GM13976 (cell line): ENCODE measurements around the gene MAD1L1.

Source experiments
- DNase-seq: peaks from one replicate; pipeline ENCODE4 v3.0.0; 2012; ENCODE audit warnings: low spot score
- in situ Hi-C: fragments of 300-500 bp; cut with MboI; formaldehyde crosslinking; loops from one replicate; pipeline ENCODE4 v1.12.0; 2022; ENCODE audit warnings: low sequenced_read_pairs, mixed read lengths, inconsistent platforms; ENCODE audit not compliant: unreplicated experiment
- TF ChIP-seq, protein P1 (sequence below): IDR thresholded peaks from 2 replicates; pipeline ENCODE4 v1.5.1; 2012; ENCODE audit warnings: borderline replicate concordance, mild to moderate bottlenecking; ENCODE audit not compliant: insufficient read depth; ENCODE audit errors: extremely low read depth, missing control alignments, control extremely low read depth

MAD1L1 gene

DNA sequence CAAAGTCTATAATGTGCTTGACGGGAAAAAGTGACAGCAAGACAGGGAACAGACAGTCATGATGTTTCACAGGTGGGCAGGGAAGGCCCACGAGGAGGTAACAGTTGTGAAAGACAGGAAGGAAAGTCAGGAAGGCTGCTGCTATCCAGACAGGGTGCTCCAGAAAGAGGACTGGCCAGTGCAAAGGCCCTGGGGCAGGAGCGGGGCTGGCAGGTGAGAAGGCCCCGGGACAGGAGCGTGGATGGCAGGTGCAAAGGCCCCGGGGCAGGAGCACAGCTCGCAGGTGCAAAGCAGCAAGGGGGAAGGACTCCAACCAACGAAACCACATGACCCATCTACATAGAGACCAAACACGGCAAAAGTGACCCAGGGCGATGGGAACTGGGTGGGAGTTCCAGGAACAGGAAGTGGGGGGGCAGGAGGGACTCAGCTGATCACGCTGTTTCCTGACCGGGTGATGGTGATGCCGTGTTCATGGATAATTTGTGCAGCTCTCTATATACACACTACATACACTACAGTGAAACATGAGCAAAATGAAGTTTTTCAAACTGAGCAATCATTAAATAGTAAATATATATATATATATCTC lies 138.2 kb downstream of the MAD1L1 start:
- TF ChIP-seq, protein P1, sequence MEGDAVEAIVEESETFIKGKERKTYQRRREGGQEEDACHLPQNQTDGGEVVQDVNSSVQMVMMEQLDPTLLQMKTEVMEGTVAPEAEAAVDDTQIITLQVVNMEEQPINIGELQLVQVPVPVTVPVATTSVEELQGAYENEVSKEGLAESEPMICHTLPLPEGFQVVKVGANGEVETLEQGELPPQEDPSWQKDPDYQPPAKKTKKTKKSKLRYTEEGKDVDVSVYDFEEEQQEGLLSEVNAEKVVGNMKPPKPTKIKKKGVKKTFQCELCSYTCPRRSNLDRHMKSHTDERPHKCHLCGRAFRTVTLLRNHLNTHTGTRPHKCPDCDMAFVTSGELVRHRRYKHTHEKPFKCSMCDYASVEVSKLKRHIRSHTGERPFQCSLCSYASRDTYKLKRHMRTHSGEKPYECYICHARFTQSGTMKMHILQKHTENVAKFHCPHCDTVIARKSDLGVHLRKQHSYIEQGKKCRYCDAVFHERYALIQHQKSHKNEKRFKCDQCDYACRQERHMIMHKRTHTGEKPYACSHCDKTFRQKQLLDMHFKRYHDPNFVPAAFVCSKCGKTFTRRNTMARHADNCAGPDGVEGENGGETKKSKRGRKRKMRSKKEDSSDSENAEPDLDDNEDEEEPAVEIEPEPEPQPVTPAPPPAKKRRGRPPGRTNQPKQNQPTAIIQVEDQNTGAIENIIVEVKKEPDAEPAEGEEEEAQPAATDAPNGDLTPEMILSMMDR = no peak
- in situ Hi-C loops = no loop called here
- no peak for DNase-seq

DNA sequence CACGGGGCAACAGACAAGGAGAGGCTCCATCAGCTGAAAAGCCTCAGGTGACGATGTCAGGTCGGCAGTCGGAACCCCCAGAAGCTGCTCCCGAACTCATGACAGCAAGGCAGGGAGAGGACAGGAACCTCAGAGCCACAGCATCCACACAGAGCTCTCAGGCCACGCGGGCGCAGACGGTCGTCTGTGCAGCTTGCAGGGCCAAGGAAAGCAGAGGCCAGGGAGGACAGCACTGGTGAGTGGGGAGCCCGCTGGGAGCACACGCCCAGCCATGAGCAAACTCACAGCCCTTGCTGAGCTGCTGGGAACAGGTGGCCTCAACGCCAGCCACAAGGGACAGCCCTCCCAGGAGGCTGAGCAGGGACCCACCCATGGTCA lies 138.9 kb downstream of the MAD1L1 start:
- TF ChIP-seq, protein P1 = no peak
- no peak for DNase-seq
- in situ Hi-C loops = no loop called here

DNA sequence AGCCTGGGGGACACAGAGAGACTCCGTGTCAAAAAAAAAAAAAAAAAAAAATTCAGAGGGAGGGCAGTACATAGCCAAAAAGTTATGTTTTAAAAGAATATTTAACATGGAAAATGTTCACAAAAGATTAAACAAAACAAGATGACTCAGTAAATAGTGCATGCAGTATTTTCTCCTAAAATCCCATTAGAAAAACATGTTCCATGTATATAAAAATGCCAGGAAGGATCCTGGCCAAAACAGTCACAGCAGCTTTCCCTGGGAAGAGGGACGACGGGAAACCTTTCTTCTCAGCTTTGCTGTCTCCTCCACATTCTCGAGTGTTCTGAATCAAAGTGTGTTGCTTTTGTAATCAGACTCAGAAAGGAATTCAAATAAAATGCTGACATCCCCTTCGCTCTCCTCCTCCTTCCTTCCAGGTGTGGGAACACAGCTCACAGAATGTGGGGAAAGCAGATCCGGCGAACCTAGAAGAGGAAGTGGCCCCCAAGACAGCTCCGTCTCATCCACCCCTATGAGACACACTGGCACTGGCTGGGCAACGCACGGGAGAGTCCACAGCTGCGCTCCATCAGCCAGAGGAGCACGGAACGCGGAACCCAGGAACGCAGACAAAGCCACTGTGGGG lies 139.4 kb downstream of the MAD1L1 start:
- TF ChIP-seq, protein P1 = no peak
- in situ Hi-C loops = no loop called here
- DNase-seq = no peak

DNA sequence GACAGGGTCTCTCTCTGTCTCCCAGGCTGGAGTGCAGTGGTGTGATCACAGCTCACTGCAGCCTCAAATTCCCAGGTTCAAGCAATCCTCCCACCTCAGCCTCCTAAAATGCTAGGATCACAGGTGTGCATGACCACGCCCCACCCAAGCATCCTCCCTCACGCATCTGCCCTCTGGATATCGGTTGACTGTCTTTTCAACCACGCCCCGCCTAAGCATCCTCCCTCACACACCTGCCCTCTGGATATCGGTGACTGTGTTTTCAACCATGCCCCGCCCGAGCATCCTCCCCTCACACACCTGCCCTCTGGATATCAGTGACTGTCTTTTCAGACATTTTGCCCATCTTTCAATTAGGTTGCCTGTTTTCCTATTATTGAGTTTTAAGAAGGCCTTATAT lies 140.5 kb downstream of the MAD1L1 start:
- DNase-seq = no peak
- TF ChIP-seq, protein P1 = no peak
- in situ Hi-C loops = no loop called here

DNA sequence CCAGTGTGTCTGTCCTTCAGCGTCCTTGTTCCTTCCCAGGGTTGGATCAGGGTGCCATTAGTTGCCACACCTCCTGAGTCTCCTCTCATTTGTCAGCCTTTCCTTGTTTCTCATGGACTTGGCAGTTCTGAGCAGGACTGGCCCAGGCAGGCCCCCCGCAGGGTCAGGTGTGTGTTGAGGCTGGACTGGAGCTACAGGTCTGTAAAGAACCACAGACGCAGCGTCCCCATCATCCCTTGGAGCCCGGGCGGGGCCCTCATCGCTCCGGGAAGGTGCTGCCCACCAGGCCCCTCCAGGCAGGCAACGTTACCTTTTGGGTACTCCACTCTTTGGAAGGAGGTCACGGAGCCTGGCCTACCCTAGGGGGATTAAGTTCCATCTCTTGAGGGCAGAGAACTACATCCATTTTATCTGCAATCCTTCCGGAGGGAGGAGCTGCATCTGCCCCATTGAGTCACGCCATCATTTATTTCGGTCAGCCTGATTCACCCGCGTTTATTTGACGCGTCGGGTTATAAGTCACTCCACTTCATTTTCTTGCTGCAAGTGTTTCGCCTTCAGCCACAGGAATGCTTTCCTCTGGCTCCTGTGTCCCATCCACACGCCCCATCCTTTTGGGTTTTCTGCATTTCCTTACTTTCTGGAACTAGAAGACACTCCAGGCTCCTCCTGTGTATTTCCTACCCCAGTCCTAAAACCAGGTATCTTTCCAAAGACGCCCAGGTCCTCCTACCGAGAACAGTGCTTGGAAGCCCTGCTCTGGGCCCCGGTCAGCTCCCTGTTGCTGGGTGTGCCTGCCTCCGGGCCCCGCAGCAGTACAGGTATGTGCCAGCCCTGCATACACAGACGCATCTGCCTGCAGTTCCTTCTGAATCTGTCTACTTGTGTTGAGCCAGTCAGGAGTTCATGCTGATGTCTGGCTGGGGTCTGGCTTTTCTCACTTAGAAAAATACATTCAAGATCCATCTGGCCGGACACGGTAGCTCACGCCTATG lies 141.9 kb downstream of the MAD1L1 start:
- no peak for DNase-seq
- TF ChIP-seq, protein P1 = no peak
- in situ Hi-C loops = no loop called here

DNA sequence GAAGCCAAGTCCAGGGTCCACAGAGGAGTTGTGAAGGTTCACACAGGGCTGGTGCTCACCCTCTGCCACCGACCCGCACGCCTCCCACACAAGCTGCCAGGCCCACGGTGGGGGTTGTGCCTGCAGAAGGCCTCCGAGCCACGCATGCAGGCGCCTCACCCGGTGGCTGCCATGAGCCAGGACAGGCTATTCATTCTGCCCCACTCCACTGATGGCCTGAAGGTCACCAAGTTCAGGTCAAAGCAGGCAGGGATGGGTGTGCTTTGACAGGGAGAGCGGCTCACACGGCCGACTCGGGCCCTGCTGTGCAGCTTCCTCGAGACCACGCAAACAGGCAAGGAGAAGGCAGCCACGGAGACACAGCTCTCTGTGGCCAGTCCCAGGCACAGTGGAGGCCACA lies 143.9 kb downstream of the MAD1L1 start:
- in situ Hi-C loops = no loop called here
- TF ChIP-seq, protein P1 = no peak
- DNase-seq = no peak
